BLaER1 treated with 17β-estradiol and CSF1 and Interleukin-3, amounts not matched to agents 10 nM and 100 nM (cell line): ENCODE data around the gene MGME1.

Source experiments
- H3K27ac ChIP-seq, 11 experiments: shearing (Covaris generic); formaldehyde crosslinking; 2 replicates each; pipeline ENCODE4 v1.8.1; 2022
- H3K27me3 ChIP-seq, 11 experiments: shearing (Covaris generic); formaldehyde crosslinking; 2 replicates each; pipeline ENCODE4 v1.8.1; 2022
- H3K36me3 ChIP-seq, 11 experiments: shearing (Covaris generic); formaldehyde crosslinking; 2 replicates each; pipeline ENCODE4 v1.8.1; 2022
- H3K4me1 ChIP-seq, 10 experiments: shearing (Covaris generic); formaldehyde crosslinking; 2 replicates each; pipeline ENCODE4 v1.8.1; 2022
- H3K4me2 ChIP-seq, 11 experiments: shearing (Covaris generic); formaldehyde crosslinking; 2 replicates each; pipeline ENCODE4 v1.8.1; 2022
- H3K4me3 ChIP-seq, 10 experiments: shearing (Covaris generic); formaldehyde crosslinking; 2 replicates each; pipeline ENCODE4 v1.8.1; 2022
- H3K9ac ChIP-seq, 11 experiments: shearing (Covaris generic); formaldehyde crosslinking; 2 replicates each; pipeline ENCODE4 v1.8.1; 2022
- H3K9me3 ChIP-seq, 11 experiments: shearing (Covaris generic); formaldehyde crosslinking; replicated peaks in 1 of 11; 2 replicates each; pipeline ENCODE4 v1.8.1; 2022
- H4K20me1 ChIP-seq, 11 experiments: shearing (Covaris generic); formaldehyde crosslinking; 2 replicates each; pipeline ENCODE4 v1.8.1; 2022
- Cebpa-rat ChIP-seq, 11 experiments: shearing (Covaris generic); IDR thresholded peaks; 2 replicates each; pipeline ENCODE4 v1.8.1; 2022

Gene MGME1

DNA sequence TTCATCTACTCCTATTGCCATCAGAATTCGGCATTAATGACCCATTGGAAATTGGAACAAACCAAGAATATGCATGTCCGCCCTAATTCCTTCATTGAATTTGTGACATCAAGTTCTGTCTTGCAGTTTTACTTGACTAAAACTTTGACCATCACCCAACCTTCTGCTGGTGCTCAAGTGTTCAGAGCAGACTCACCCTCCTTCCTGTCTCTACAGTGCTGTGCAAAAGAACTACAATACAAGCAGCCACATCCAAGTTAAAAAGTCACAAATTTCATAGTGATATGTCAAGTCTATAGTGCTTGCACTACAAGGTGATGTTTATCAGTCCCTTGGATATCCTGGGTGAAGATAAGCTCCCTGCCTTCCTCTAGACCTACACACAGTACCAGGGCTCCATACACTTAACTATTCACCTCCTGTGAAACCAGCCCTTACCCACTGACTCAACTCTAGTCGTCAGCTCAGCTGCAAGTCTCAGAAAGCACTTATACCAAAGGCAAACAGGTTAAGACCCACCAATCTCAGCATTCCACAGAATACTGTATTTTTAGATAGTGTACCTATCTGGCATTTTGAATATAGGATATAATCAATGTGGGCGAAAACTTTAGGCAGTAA, 23.9 kb upstream of the MGME1 start:
- Histone ChIP-seq H3K9ac (no peak overlapping the region), H4K20me1 (peaks cover 22 to 100% (median 99%) of the 10 kb centered on the region in 11 experiments; a peak in 21 of 22 replicates), H3K4me1 (peaks cover 59 to 100% (median 85%) of the 10 kb centered on the region in 10 experiments), H3K4me3 (no peak overlapping the region), H3K4me2 (peak overlapping the region in 2 of 11 experiments; percentile 14 to 21; a peak in 5 of 22 replicates), H3K9me3 (no peaks in the 10 kb centered on the region), H3K36me3 (peaks cover 90 to 100% (median 98%) of the 10 kb centered on the region in 11 experiments), H3K27ac (peak overlapping the region in 1 of 11 experiments; percentile 19; a peak in 2 of 22 replicates), H3K27me3 (no peaks in the 10 kb centered on the region)
- TF ChIP-seq Cebpa-rat (IDR thresholded peaks at IDR 0.05), result no peak

DNA sequence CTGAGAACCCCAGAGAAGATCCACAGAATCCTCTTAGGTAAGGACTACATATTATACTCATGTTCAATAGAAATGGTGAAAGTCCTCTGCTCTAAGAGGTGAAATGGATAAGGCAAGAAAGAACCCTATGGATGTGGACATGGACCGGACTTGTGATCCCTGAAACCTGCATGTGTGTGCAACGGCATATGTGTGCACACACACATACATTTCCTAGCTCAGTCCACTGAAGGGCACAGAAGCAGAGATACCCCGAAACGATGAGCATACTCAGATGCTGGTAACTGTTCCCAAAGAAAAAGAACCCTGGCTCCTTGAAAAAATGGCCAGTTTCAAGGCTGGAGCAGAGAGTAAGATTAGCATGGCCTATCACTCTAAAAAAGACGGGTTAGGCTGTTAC, 22.8 kb upstream of the MGME1 start:
- no peak for TF ChIP-seq Cebpa-rat (IDR thresholded peaks at IDR 0.05)
- H4K20me1 ChIP-seq, result peaks cover 22 to 100% (median 99%) of the 10 kb centered on the region in 11 experiments; a peak in 21 of 22 replicates
- peaks cover 55 to 100% (median 81%) of the 10 kb centered on the region in 10 experiments for H3K4me1 ChIP-seq
- no peak overlapping the region for H3K9ac ChIP-seq
- peaks cover 92 to 100% (median 100%) of the 10 kb centered on the region in 11 experiments for H3K36me3 ChIP-seq
- no peaks in the 10 kb centered on the region for H3K27me3 ChIP-seq
- H3K4me3 ChIP-seq, result no peak overlapping the region
- H3K4me2 ChIP-seq, result peak overlapping the region in 4 of 11 experiments; percentile 7 to 34 (median 18); a peak in 2 of 22 replicates
- H3K27ac ChIP-seq, result peak overlapping the region in 2 of 11 experiments; percentile 5 to 13; a peak in 2 of 22 replicates
- H3K9me3 ChIP-seq, result no peaks in the 10 kb centered on the region

DNA sequence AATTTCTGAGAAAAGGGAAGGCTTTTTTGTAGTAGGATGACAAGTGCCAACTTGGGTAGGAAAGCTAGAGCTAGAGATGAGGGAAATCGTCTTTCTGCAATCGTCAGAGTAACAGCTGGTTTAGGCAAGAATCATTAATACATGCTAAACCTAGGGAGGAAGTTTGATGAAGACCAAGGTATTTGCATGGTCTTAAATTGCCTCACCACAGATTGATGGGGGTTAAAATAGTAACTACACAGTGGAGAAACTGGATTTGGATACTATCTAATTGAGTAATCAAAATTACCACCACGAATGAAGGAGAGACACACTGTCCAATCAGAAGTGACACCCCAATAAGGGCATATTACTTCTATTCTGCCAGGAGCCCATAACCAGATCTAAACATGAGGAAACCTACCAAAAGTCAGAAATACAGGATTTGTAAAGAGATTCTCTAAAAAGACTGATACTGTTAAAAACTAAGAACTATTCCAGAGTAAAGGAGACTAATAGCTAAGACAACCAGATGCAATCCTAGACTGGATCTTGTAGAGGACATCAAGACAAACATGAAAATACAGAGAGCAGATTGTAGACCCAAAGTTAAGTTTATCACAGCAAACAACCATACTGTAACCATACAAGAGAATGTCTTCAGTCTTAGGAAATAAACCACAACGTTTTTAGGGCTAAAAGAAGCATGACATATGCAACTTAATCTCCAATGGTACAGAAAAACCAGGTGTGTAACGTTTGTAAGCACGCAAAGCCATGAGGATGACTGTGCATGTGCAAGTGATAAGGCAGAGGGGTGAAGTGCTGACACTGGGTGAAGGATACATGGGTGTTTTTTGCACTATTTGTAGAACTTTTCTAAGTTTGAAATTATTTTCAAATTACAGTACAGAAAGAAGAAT, 22.0 kb upstream of the MGME1 start:
- peak overlapping the region in 5 of 11 experiments; percentile 16 to 34 (median 20); a peak in 5 of 22 replicates for H3K4me2 ChIP-seq
- H3K4me3 ChIP-seq, result no peak overlapping the region

DNA sequence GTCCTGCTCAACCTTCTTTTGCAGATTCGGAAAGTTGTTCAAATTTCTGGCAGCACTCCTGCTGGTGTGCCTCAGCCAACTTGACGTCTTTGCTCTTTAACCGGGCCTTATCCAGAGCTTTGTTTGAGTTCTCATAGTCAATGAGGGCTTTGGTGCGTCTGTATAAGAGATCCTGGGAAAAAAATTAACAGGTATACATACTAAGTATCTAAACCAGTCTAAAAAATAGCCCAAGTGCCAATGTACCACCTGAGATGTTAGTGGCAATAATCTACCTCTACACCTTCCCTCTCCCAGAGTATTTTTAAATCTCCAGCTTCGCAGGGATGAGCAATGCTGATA, 21.4 kb upstream of the MGME1 start:
- H3K4me1 ChIP-seq, result peaks cover 46 to 99% (median 70%) of the 10 kb centered on the region in 10 experiments
- H3K27ac ChIP-seq, result peak overlapping the region in 3 of 11 experiments; percentile 13 to 39 (median 28); a peak in 5 of 22 replicates
- H3K4me2 ChIP-seq, result peak overlapping the region in 4 of 11 experiments; percentile 16 to 34 (median 23); a peak in 6 of 22 replicates
- H4K20me1 ChIP-seq, result peaks cover 28 to 100% (median 97%) of the 10 kb centered on the region in 11 experiments; a peak in 21 of 22 replicates
- H3K27me3 ChIP-seq, result no peaks in the 10 kb centered on the region
- TF ChIP-seq Cebpa-rat (IDR thresholded peaks at IDR 0.05), result no peak
- H3K9ac ChIP-seq, result no peak overlapping the region
- H3K4me3 ChIP-seq, result no peak overlapping the region
- peaks cover 92 to 100% (median 100%) of the 10 kb centered on the region in 11 experiments for H3K36me3 ChIP-seq
- no peaks in the 10 kb centered on the region for H3K9me3 ChIP-seq

More for the DNA sequence above, 22.0 kb upstream of the MGME1 start:
- H3K36me3 ChIP-seq, result peaks cover 92 to 100% (median 100%) of the 10 kb centered on the region in 11 experiments
- H4K20me1 ChIP-seq, result peaks cover 22 to 100% (median 98%) of the 10 kb centered on the region in 11 experiments; a peak in 21 of 22 replicates
- H3K9me3 ChIP-seq, result no peaks in the 10 kb centered on the region
- TF ChIP-seq Cebpa-rat (IDR thresholded peaks at IDR 0.05), result no peak
- H3K4me1 ChIP-seq, result peaks cover 49 to 99% (median 75%) of the 10 kb centered on the region in 10 experiments
- H3K27ac ChIP-seq, result peak overlapping the region in 3 of 11 experiments; percentile 13 to 39 (median 28); a peak in 5 of 22 replicates
- H3K27me3 ChIP-seq, result no peaks in the 10 kb centered on the region
- H3K9ac ChIP-seq, result no peak overlapping the region

DNA sequence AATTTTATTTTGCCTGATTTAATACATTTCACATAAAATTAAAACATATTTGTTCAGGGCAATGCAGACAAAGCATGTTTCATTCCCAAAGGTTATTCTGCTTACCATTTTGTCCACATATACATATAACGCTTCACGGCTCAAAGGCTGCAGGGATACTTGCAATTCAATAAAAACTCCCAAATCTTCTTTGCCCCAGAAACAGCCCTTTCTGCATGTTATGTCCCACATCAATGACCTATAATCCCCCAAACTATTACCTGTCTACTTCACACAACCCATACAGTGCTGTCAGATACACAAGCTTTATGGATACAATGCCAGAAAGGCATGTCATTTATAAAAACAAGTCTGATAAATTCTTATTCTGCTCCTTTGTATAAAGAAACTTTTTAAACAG, 20.4 kb upstream of the MGME1 start:
- Histone ChIP-seq H4K20me1 (peaks cover 38 to 100% (median 97%) of the 10 kb centered on the region in 11 experiments; a peak in 21 of 22 replicates), H3K9ac (0 out of 22 replicates have a peak overlapping the region, but pooled peaks of 1 of the 11 experiments have one; percentile 0), H3K27me3 (no peaks in the 10 kb centered on the region), H3K4me3 (no peak overlapping the region), H3K27ac (no peak overlapping the region), H3K36me3 (peaks cover 94 to 100% (median 100%) of the 10 kb centered on the region in 11 experiments), H3K9me3 (no peaks in the 10 kb centered on the region), H3K4me2 (no peak overlapping the region; a peak in 2 of 22 replicates), H3K4me1 (peaks cover 45 to 99% (median 69%) of the 10 kb centered on the region in 10 experiments)
- TF ChIP-seq Cebpa-rat (IDR thresholded peaks at IDR 0.05), result no peak

DNA sequence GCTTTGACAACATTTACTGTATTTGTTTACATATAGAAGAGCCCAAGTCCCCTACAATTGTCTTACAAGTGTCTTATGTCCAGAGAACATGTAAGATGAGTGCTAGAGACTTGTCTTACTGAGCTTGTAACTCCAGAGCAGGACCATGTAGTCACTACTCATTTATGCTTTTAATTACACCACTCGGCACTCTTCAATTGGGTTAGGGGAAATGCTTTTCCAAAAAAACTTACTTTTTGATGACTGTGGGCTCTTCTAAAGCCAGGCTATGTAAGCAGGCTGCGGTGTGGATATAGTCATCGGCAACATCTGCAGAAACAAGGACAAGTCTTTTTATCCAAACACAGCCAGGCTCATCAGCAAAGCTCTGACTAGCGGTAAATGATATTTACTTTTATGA, 18.9 kb upstream of the MGME1 start:
- no peak for TF ChIP-seq Cebpa-rat (IDR thresholded peaks at IDR 0.05)
- Histone ChIP-seq H3K36me3 (peaks cover 100% of the 10 kb centered on the region in 11 experiments), H4K20me1 (peaks cover 46 to 100% (median 96%) of the 10 kb centered on the region in 11 experiments; a peak in 21 of 22 replicates), H3K27me3 (no peaks in the 10 kb centered on the region), H3K9ac (no peak overlapping the region), H3K4me3 (no peak overlapping the region), H3K4me2 (peak overlapping the region in 4 of 11 experiments; percentile 1 to 26 (median 20); a peak in 4 of 22 replicates), H3K27ac (peak overlapping the region in 2 of 11 experiments; percentile 19 to 31; a peak in 3 of 22 replicates), H3K4me1 (peaks cover 47 to 99% (median 72%) of the 10 kb centered on the region in 10 experiments), H3K9me3 (no peaks in the 10 kb centered on the region)

DNA sequence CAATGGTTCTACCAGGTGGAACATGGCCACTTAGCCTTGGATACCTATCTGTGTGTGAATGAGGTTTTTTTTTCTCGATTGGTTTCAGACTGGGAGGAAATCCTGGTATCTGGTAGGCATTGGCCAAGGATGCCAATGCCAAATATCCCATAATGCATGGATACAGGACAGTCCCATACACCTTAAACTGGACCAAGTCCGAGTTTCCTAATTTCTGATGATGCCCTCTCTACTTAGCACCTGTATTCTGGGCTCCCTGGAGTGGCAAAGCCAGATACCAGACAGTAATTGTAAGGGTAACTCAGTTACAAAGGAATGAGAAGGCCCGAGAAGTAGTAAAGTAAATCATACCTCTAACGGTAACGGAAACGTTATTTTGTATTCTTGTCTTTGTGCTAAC, 18.1 kb upstream of the MGME1 start:
- Histone ChIP-seq H4K20me1 (peaks cover 52 to 100% (median 96%) of the 10 kb centered on the region in 11 experiments), H3K36me3 (peaks cover 98 to 100% (median 100%) of the 10 kb centered on the region in 11 experiments), H3K4me2 (peak overlapping the region in 4 of 11 experiments; percentile 1 to 15 (median 4); a peak in 1 of 22 replicates), H3K9ac (no peak overlapping the region), H3K9me3 (no peaks in the 10 kb centered on the region), H3K27me3 (no peaks in the 10 kb centered on the region), H3K27ac (peak overlapping the region in 1 of 11 experiments; percentile 30; a peak in 1 of 22 replicates), H3K4me1 (peaks cover 51 to 99% (median 75%) of the 10 kb centered on the region in 10 experiments), H3K4me3 (no peak overlapping the region)
- TF ChIP-seq Cebpa-rat (IDR thresholded peaks at IDR 0.05), result no peak

DNA sequence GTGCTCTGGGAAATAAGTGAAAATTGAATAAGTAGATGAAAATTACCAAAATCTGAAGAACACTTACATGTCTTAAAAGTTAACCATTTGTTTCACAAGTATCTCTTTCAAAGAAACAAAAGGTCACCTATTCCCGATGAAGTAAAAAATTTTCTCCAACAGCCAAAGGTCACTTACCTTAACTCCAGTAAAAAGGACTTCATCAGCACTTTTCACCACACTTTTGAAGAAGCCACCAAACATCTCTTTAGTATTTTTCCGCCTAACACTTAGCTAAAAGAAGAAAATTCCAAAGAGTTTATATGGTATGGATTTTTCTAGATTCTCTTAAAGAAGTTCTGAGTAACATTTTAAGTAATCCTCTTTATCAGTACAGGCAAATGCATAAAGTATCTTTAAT, 17.5 kb upstream of the MGME1 start:
- Histone ChIP-seq H3K9me3 (no peaks in the 10 kb centered on the region), H4K20me1 (peaks cover 52 to 100% (median 96%) of the 10 kb centered on the region in 11 experiments), H3K4me2 (0 out of 22 replicates have a peak overlapping the region, but pooled peaks of 1 of the 11 experiments have one; percentile 3), H3K4me3 (no peak overlapping the region), H3K4me1 (peaks cover 54 to 99% (median 75%) of the 10 kb centered on the region in 10 experiments), H3K9ac (no peak overlapping the region), H3K27me3 (no peaks in the 10 kb centered on the region), H3K27ac (peak overlapping the region in 1 of 11 experiments; percentile 30; a peak in 1 of 22 replicates), H3K36me3 (peaks cover 98 to 100% (median 100%) of the 10 kb centered on the region in 11 experiments)
- TF ChIP-seq Cebpa-rat (IDR thresholded peaks at IDR 0.05), result no peak
